ENCODE data around the gene RIBC2.
"Not testable (repeated sequence)": the region's sequence is repeated elsewhere in the genome, so short reads cannot be mapped to it uniquely, and the experiment has no call there.

The RIBC2 gene, protein sequence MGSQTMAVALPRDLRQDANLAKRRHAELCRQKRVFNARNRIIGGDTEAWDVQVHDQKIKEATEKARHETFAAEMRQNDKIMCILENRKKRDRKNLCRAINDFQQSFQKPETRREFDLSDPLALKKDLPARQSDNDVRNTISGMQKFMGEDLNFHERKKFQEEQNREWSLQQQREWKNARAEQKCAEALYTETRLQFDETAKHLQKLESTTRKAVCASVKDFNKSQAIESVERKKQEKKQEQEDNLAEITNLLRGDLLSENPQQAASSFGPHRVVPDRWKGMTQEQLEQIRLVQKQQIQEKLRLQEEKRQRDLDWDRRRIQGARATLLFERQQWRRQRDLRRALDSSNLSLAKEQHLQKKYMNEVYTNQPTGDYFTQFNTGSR

DNA sequence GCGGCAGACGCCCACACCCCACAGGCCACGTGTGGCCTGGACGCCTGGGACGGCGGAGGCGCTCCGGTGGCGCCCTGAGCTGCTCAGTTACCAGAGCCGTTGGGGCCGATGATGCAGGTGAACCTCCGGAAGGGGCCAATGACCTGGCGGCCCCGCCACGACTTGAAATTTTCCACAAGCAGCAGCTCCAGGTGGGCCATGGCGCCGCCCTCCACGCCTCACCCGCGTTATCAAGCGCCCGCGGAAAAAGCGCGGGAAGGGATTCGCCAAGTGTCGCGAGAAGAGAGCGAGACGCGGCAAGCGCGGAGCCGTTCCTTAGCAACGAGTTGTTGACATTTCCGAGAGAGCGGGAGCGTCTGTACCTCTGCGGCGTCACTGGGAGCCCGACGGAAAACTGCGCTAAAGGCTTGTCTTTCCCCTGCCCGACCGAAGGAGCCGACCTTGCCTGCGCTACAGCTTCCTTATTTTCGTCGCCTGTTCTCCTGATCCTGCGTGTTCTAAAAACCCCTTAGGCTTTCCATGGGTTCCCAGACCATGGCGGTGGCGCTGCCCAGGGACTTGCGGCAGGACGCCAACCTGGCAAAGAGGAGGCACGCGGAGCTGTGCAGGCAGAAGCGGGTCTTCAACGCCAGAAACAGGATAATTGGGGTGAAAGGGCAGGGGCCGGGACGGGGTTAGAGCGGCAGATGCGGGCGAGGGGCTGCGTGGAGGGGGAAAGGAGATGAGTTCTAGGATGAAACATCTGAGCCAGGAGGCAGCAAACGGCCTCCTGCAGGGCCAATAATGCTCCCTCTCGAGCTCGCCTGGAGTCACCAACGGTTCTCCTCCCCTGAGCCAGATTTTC, at the start of gene RIBC2, which contains the start of gene SMC1B:
TSS of gene RIBC2 (plus strand) at position 326 of the 844 bp plus-strand sequence. CDS start at position 520, 194 bp downstream.
TSS of gene SMC1B (minus strand) at position 232 of the 844 bp plus-strand sequence. CDS start at position 200, 32 bp downstream.
- DNase-seq (ENCODE audit: low read depth in 3 of 3, low spot score in 1 of 3) = peak; percentile 51 to 69 (median 53)

DNA sequence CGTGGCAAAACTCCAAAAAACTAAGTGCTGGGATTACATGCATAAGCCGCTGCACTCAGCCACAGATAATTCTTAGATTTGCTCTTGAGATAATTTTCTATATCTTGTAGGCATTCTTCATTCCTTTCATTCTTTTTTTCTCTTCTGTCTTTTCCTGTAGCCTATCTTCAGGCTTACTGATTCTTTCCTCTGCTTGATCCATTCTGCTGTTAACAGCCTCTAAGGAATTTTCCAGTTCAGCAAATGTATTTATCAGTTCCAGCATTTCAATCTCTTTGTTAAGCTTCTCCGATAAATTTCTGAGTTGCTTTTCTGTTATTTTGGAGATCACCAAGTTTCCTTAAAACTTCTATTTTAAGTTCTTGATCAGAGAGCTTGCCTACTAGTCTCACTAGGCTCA, 46.8 kb upstream of the RIBC2 start:
- DNase-seq (ENCODE audit: low read depth in 3 of 3, low spot score in 1 of 3) = no peak

DNA sequence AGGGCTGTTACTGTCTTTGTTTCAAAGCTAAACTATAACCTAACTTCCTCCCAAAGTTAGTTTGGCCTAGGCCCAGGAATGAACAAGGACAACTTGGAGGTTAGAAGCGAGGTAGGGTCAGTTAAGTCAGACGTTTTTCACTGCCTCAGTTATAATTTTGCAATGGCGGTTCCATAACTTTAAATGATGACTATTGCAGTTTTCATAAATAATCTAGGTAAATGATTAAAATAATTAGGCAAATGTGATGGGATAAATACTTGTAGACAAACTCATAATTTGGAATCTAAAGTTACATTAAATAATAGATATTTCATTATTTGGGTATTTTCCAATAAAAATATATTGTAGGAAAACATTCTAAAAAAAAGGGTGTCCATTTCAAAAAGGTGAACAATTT, 39.9 kb upstream of the RIBC2 start:
- not testable (repeated sequence) for DNase-seq (ENCODE audit: low read depth in 3 of 3, low spot score in 1 of 3)

DNA sequence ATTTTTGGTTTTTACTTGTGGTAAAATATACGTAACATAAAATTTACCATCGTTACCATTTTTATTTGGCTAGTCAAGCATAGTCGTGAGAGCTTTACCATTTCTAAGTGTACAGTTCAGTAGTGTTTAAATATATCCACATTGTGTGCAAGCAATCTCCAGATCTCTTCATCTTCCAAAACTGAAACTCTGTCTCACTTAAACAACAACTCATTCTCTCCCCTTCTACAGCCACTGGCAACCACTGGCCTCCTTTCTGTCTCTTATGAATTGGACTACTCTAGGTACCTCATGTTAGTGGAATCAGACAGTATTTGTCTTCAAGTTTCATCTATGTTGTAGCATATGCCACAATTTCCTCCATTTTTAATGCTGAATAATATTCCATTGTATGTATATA, 37.5 kb upstream of the RIBC2 start:
- no peak for DNase-seq (ENCODE audit: low read depth in 3 of 3, low spot score in 1 of 3)

DNA sequence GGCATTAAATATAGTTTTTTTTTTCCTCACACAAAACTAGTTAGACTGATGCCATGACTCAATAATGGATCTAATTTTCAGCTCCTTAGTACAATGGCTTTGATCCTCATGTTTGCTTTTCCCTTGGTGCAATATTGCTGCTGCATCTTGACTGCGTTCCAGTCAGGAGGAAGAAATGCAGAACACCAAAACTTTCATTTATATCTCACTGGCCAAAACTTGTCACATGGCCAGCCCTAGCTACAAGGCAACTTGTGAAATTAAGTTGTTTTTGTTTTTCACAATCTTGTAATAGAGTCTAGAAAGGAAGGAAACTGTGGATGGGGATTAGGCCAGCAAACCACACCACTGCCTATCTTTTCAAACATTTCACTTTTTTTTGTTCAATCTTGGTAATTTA, 36.8 kb upstream of the RIBC2 start:
- DNase-seq (ENCODE audit: low read depth in 3 of 3, low spot score in 1 of 3) = no peak

DNA sequence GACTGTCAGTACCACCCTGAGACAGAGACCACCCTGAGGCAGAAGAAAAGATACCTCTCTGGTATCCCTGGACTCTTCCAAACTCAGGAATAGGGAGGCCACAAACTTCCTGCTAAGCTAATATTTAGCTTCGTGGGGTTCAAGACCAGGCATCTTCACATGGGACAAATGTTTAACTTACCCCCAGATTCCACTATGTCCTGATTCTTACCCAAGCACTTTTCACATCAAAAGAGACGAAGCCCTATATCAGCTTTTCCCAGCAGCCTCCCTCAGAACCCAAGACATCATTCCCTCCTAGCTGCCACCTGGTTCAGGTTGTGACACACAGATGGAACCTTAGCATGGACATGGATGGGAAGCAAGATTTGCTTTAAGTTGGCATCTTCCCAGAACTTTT, 32.1 kb upstream of the RIBC2 start:
- no peak for DNase-seq (ENCODE audit: low read depth in 3 of 3, low spot score in 1 of 3)

DNA sequence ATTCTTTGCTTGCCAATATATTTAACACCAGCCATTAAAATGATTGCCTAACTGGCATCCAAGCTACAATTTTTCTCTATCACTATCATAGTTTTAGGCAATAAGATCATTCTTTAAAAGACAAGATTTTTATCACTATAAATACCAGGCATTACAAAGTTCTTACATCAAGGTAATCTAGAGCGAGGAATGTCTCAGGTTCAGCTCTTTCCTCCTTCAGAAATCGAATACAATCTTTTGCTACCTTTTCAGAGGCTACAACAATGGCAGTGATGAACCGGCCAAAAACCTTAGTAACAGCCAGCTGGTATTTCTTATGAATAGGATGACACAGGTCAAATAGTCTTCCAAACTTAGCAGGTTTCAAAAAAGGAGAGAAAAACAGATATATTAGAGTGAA, 23.9 kb upstream of the RIBC2 start:
- no peak for DNase-seq (ENCODE audit: low read depth in 3 of 3, low spot score in 1 of 3)

DNA sequence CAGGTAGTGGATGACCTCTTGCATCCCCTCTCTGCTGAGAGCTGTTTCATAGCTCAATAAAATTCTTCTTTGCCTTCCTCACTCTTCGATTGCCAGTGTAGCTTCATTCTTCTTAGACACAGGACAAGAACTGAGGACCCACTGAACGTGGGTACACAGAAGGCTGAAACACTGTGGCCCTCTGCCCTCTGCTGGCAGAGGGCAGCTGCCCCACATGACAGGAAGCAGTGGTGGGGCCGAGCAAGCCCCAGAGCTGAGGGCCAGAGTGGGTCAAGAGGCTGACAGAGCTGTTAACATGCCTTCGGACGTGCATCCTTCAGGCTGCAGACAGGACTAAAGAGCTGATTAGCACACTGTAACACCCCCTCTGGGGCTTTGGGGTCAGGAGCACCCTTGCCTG, 15.7 kb upstream of the RIBC2 start:
- DNase-seq (ENCODE audit: low read depth in 3 of 3, low spot score in 1 of 3) = no peak

DNA sequence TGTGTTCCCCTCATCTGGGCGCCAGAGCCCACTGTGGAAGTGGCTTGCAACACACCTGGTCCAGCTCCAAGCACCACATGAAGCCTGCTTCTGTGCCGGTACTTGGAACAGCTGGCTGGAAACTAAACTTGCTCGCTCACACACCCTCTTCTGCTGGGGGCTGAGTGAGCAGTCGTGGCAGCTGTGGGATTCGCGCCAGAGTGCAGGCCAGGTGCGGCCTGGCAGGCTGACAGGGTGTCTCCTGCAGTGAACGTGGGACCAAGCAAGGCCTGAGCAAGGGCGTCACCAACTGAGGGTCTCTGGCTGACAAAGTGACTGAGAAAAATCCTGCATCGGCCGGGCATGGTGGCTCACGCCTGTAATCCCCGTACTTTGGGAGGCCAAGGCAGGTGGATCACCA, 15.3 kb upstream of the RIBC2 start:
- no peak for DNase-seq (ENCODE audit: low read depth in 3 of 3, low spot score in 1 of 3)

DNA sequence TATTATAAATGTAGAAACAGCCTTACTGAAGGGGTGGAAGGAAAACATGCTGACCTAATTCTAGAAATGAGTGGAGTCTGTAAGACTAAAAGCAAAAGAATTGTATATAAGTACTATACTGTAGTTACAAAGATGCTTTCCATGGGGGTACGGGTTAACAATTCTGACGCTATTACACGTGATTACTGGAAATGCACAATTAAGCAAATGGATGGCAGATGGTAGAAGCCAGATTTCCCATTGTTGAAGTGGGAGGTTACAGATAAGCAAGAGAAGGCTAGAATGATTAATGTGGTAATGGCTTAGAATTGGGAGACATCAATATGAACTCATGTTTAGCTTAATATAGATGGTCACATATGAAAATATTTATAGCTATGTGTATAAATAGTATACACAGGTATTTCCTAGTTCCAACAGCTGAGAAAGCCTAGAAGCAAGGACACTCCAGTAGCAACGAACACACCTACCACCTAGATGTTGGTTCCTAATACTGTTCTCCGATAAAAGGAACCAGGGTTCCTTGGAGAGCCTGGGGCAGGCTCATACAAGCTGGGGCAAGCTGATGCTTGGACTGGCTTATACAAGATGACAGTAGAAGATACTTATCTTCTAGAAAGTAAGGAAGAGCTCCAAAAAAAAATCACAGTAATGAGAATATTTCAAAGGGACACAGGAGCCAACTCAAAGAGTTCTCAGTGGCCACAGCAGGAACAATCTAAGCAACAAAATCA, 13.6 kb upstream of the RIBC2 start:
- DNase-seq (ENCODE audit: low read depth in 3 of 3, low spot score in 1 of 3) = no peak

DNA sequence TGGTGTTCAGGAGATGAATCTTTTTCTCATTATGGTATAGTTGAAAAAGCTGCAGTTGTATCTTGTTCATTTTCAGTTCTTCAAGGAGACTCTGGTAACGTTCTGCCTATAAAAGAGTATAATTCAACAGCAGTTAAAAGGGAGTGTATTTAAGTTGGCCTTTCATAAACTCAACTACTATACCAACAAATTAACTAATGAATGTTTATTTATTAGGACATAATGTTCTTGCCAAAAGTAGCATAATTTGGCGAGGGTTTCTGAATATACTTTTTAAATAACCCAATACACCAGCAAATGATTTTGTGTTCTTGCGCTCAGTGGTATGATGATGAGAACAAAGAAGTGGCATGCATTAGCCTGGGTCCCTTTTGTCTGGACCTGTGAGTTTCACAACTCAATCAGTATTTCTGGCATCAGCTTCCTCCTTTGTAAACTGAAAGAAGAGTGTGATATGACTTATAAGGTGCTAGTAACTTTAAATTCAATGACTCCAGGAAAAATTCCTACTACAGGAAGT, 11.0 kb upstream of the RIBC2 start:
- no peak for DNase-seq (ENCODE audit: low read depth in 3 of 3, low spot score in 1 of 3)

DNA sequence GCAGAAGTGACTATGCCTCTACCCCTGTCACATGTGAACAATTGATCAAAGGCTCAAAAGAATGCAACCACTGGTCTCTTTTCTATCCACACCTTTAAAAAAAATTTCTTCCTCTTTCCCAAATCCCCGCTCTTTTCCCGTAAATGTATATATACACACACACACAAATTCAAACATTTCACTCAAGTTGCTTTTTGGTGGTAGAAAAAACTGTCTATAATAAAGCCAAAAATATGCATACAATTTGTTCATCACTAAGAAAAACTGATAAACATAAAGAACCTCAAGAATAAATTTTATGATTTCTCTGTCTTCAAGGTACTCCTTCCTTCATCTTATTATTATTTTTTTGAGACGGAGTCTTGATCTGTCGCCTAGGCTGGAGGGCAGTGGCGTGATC, 5.7 kb upstream of the RIBC2 start:
- no peak for DNase-seq (ENCODE audit: low read depth in 3 of 3, low spot score in 1 of 3)

DNA sequence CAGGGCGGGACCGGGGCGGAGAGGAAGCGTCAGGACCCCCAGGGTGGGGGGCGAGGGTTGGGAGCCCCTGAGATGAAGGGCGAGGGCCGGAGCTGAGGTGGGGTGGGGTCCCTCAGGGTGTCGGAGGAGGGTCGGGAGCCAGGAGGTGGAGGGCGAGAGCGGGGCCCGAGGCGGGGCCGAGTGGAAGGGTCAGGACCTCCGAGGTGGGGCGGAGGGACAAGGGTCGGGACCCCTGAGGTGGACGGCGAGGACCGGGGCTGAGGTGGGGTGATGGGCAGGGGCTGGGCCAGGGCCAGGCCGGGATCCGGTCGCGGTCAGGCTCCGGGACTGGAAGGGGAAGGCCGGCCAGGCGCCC, 503 bp upstream of the RIBC2 start:
- no peak for DNase-seq (ENCODE audit: low read depth in 3 of 3, low spot score in 1 of 3)

DNA sequence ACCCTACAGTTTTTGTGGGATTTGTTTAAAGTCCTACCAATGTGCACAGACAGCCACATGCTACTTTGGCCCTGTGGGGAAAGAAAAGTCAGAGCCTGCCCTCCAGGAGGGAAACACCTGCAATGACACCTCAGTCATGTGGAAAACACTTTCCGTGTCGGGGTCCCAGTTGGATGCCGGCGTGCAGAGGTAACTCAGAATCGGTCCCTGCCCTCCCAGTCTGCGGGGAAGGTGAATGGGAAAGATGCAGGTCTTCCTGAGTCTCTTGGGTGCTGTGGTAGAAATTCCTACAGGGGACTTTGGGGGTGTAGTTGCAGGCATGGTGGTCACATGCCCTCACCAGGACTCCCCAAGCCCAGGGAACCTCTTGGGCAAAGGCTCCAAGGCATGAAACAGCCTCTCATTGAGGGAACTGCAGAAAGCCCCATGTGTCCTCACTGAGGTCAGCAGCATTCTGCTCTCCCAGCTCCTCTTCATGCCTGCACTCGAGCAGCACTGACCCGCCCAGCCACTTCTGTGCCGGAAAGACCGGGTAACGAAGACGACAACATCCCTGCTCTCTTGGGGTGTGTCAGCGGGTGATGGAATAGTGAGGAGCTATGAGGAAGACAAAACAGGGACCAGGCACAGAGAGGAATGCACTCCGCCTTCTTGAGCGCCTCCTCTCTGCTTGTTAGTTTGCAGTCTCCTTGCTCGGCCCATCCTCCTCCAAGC, 4.7 kb downstream of the RIBC2 start:
- DNase-seq (ENCODE audit: low read depth in 3 of 3, low spot score in 1 of 3) = no peak

DNA sequence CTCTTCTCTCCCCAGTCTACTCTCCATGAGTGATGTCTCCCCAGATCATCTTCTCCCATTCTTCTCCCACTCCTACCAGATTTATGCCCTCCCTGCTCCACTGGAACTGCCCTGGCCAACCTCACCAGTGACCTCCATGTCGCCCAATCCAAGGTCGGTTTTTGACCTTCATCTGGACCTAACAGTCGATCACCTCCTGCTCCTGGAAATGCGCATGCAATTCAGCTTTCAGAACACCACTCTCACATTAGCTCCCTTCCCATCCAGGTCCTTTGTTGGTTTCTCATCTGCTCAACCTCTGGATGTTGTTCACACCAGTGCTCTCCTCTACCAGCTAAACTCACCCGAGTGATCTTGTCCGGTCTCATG, 5.3 kb downstream of the RIBC2 start:
- DNase-seq (ENCODE audit: low read depth in 3 of 3, low spot score in 1 of 3) = no peak

DNA sequence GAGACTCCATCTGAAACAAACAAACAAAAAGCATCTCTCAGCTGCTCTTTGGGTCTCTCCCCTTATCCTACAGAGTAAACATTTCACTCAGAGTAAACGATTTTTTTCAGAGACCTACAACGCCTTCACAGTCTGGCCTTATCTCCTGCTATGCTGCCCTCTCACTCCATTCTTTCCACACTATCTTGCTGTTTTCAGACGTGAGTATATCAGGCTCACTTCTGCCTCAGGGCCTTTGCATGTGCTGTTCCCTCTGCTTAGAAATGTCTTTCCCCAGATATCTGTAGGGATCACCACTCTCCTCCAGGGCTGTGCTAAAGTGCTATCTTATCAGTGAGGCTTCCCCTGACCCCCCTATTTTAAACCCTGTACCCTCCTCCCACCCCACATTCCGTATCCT, 6.5 kb downstream of the RIBC2 start:
- DNase-seq (ENCODE audit: low read depth in 3 of 3, low spot score in 1 of 3) = no peak

DNA sequence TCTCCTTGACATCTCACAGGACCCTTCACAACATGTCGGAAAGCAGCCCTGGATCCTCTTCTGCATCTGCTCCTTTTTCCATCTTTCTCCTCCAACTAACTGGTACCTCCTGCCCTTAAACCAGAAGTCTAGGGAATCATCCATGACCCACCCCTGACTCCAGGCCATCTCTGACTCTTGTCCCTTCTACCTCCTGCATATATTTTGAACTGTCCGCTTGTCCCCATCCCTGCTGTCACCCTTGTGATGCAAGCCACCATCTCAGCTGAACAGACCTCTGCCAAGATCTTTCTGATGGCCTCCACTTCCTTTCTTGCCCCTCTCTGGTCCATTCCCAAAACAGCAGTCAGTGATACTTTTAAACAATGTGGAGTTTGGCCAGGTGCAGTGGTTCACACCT, 7.0 kb downstream of the RIBC2 start:
- no peak for DNase-seq (ENCODE audit: low read depth in 3 of 3, low spot score in 1 of 3)

DNA sequence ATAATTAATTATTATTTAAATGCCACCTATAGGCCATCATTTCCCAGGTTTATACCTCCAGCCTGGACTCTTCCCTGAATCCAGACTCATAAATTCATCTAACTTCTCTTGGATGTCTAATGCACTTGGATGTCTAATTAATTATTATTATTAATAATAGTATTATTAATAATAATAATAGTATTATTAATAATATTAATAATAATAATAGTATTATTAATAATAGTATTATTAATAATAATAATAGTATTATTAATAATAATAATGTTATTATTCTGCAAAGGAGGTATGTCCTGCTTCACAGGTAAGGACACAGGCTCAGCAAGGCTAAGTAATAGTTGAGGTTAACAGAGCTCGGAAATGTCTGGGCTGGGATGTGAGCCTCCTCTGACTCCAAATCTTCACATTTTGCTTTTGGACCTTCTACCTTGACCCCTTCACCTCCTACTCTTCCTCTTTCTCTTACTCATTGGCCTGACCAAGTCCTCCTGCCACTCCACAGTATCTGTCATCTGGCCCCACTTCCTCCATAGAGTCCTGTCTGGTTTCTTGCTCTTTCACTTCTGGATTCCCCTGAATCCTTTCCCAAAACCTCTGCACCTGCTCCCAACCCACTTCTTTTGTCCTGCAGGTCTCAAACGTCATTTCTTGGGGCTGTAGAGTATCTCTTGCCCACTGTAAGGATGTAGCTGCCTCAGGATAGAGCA, 8.0 kb downstream of the RIBC2 start:
- no peak for DNase-seq (ENCODE audit: low read depth in 3 of 3, low spot score in 1 of 3)

DNA sequence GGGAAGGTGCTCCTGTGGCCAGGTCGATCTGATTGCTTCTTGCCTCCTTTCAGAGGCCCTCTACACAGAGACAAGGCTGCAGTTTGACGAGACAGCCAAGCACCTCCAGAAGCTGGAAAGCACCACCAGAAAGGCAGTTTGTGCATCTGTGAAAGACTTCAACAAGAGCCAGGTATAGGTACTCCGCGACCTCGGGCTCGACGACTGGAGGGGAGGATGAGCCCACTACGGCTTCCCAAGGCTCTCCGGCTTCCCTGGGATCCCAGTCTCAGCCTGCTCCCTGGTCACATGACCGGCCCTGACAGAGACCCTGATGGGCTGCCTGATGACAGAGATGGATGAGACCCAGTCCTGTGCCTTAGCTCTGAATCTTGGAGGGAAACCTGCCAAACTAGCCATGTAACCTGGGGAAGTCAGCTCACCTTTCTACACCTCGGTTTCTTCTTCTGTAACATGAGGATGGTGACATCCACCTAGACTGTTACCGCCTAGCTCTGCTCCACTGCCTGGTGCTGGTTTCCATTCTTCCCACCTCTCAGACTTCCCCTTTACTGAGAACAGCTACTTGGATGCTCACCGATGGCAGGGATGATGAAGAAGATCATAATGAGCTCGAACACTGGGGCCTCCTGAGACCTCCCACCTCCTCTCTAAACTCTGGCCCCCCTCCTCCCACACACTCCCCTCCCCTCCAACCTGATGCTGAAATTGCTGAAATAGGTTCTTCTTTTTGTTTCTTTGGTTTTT, 8.9 kb downstream of the RIBC2 start:
- DNase-seq (ENCODE audit: low read depth in 3 of 3, low spot score in 1 of 3) = no peak

DNA sequence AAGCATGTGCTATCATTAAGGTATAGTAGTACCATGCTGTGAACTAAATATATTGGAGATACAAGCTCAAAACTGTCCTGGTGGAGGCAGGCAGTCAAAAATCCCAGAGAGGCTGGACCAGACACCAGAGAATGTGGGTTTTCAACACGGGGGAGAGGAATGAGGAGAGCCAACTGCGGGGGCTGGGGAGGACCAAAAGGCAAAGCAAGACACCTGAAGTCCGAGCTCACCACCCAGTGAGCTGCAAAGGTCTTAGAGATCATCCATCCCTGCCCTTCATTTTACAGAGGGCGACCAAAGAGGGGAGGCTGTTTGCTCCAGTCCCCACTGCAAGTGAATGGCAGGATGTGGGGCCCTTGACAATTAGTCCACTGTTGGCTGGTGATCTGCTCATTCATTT, 10.0 kb downstream of the RIBC2 start:
- no peak for DNase-seq (ENCODE audit: low read depth in 3 of 3, low spot score in 1 of 3)

Measured in stimulated activated CD4-positive, alpha-beta T cell treated with anti-CD3 and anti-CD28 coated beads, TNF-alpha, amount 100 ng/mL, for 1 hour (primary cell).